ENCODE data around the gene PCMT1.

Gene PCMT1

GRCh38 chr6:149717588-149718458 lies 31.7 kb upstream of the PCMT1 start, which contains the start of gene LATS1:
LATS1 (minus strand) TSS chr6:149718101; CDS start chr6:149702126, 15,975 bp downstream.
- peak within 1 kb of the TSS; percentile 95 for H3K4me3 ChIP-seq (ENCODE audit: low read depth, low read length)
- peak; percentile 56 for DNase-seq (ENCODE audit: low read depth)
- no peak for TF ChIP-seq CTCF (IDR thresholded peaks at IDR 0.05; ENCODE audit: low read depth, low read length, missing control alignments)
- in situ Hi-C loops (cut with HindIII; ENCODE audit: low sequenced_read_pairs): no loop called here

- in situ Hi-C loops (cut with HindIII; ENCODE audit: low sequenced_read_pairs): no loop called here
- H3K4me3 ChIP-seq (ENCODE audit: low read depth, low read length): no peak overlapping the region
- DNase-seq (ENCODE audit: low read depth): no peak
- no peak for TF ChIP-seq CTCF (IDR thresholded peaks at IDR 0.05; ENCODE audit: low read depth, low read length, missing control alignments)
These were observed 30.0 kb upstream of the PCMT1 start for GRCh38 chr6:149719531-149719930.

GRCh38 chr6:149723262-149723661 lies 26.3 kb upstream of the PCMT1 start:
- in situ Hi-C loops (cut with HindIII; ENCODE audit: low sequenced_read_pairs): no loop called here
- no peak for TF ChIP-seq CTCF (IDR thresholded peaks at IDR 0.05; ENCODE audit: low read depth, low read length, missing control alignments)
- no peak overlapping the region for H3K4me3 ChIP-seq (ENCODE audit: low read depth, low read length)
- DNase-seq (ENCODE audit: low read depth): no peak

GRCh38 chr6:149723771-149724417 lies 25.6 kb upstream of the PCMT1 start:
- in situ Hi-C loops (cut with HindIII; ENCODE audit: low sequenced_read_pairs): no loop called here
- DNase-seq (ENCODE audit: low read depth): peak; percentile 37
- TF ChIP-seq CTCF (IDR thresholded peaks at IDR 0.05; ENCODE audit: low read depth, low read length, missing control alignments): peak; percentile 87
- H3K4me3 ChIP-seq (ENCODE audit: low read depth, low read length): no peak overlapping the region

GRCh38 chr6:149725785-149726184 lies 23.8 kb upstream of the PCMT1 start:
- in situ Hi-C loops (cut with HindIII; ENCODE audit: low sequenced_read_pairs): no loop called here
- no peak overlapping the region for H3K4me3 ChIP-seq (ENCODE audit: low read depth, low read length)
- no peak for DNase-seq (ENCODE audit: low read depth)
- TF ChIP-seq CTCF (IDR thresholded peaks at IDR 0.05; ENCODE audit: low read depth, low read length, missing control alignments): no peak

GRCh38 chr6:149727793-149728498 lies 21.6 kb upstream of the PCMT1 start:
- in situ Hi-C loops (cut with HindIII; ENCODE audit: low sequenced_read_pairs): no loop called here
- H3K4me3 ChIP-seq (ENCODE audit: low read depth, low read length): no peak overlapping the region
- no peak for TF ChIP-seq CTCF (IDR thresholded peaks at IDR 0.05; ENCODE audit: low read depth, low read length, missing control alignments)
- DNase-seq (ENCODE audit: low read depth): no peak

All from astrocyte of the cerebellum (primary cell).